DMS 273 treated with DMSO at 0.1 percent for 48 hours (cell line): ENCODE data around the gene WWOX.

Source experiments
- DNase-seq: peaks from one replicate; lab custom pipeline; 2025; lab: John Stamatoyannopoulos, UW

The WWOX gene

DNA sequence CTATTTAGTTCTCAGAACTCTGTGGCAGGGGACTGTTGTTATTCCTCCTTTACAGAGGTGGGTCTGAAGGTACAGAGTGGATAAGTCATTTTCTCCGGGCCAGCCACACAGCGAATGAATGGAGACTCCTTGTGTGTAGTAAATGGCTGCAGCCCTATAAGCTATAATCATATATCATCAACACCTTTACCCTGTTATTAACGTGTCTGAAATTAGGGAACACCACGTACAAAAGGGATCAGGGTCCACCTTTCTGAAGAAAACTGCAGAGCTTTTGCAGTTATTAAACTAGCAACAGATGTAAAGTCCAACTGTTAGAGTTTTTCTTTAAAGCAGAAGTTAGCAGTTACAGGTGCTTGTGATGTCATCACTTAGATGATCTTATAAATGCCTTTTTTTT, 804.4 kb downstream of the WWOX start:
- DNase-seq, result no peak

DNA sequence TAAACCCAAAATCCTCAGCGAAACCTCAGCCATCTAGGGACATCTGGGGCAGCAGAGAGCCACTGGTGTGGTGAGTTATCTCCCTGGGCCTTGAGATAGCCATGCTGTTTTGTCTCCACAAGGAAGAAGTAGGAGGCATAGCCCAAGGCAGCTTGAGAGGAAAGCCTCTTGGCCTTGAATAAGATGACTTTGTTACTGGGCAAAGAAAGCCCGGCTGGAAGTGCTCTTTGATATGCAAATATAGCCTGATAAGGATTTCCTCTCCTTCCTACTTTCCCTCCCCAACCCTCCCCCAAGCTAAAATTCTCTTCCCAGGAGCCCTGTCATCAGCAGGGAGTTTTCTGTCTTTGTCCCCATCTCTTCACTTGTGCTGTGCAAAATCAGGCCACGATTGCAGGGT, 806.7 kb downstream of the WWOX start:
- DNase-seq, result no peak

DNA sequence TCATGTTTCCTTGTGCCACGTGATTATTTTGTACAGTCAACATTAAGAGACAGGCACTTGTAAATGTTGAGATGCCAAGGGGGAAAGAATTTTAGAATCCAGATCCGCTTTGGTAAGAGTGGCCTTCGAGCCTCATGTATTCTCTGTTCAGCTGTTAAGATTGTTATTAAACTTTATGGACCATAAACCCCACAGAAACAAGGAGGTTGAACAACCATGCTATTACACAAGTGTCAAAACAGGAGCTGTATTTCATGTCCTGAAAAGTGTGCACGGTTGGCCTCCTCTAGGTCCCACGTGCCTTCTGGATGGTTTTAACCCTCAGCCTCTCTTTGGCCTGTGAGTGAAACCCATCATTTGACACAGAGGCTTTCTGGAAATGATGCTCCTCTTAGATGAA, 809.8 kb downstream of the WWOX start:
- no peak for DNase-seq

DNA sequence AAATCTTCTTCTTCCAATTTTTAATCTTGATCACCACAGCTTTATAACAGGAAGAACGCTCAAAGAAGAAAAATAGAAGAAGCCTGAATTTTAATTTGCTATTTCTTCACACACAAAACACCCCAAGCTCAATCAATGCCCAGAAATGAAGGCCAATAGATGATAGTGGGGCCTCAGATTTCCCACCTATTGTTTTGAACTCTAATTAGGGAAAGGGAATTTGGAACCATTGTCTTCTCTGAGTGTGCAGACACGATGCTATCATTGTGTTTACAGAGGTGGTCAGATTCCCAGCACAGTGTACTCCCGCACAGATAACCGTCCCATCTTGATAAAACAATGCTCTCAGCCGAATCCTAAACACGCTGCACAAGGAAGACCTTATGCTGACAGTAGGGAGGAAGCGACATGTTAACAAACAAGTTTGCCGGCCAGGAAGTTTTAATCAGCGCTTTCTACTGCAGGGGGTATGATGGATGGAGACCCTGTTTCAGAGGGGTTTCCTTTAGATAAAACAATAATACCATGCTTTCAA, 816.4 kb downstream of the WWOX start:
- no peak for DNase-seq

DNA sequence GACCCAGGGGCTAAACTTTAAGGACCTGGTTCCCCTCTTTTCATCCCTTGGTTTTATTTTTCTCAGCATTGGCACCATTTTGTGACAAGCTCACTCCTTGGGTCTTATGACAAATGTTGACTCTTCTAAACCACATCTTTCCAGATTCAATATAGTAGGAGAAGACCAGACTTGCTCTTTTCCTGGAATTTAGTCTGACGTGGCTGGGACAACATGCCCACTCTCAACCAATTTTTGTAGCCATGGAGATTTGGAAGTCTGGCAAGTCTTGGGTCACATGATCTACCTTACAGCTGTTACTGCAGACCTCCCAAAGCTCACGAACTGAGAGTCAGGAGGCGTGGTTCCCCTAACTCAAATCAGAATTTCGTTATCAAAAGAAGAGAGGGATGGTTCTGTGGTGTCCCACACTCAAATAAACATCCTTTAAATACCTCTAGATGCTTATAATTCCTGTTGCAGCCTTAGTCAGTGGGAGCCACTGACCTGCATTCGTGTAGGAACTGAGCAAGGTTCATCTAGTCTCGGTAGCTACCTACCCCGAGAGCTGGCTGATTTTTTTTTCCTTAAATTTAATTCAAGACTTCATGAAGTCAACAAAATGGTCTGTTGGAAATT, 817.6 kb downstream of the WWOX start:
- no peak for DNase-seq

DNA sequence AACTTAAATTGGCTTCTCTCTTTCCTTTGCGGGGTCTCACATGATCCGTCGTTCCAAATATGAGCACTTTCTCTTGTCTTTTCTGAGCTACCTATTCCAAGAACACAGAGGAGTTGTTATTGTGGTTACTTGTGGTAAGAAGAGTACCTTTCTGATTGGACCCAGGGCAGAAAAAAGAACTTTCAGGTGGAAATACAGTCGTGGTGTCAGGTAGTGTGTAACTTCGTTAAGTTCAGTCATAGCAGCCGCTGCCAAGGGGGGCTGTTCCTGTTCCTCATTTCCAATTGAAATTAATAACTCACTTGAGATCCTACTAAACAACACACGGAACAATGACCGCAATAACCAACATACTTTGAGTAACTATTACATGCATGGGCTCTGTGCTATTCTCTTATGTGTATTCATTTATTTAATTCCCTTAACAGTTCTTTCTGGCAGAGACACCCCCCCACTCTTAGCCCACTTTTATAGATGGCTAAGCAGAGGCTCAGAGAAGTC, 819.4 kb downstream of the WWOX start:
- no peak for DNase-seq

DNA sequence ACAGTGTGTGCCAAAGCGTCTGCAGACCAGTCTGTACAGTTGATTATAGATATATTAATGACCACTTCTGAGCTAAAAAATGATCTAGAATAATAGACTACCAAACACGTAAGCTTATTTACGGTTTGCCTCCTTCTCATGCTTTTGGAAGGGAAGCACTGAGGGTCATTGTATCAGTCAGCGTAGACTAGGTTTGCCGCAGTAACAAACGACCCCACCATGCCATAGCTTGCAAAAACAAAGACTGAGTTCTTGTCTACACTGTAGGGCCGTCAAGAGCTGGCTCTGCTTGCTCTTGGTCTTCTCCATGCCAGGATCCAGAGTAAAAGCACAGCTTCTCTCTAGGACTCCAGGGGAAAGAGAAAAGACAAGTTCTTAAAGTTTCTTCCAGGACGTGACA, 820.4 kb downstream of the WWOX start:
- DNase-seq, result no peak

DNA sequence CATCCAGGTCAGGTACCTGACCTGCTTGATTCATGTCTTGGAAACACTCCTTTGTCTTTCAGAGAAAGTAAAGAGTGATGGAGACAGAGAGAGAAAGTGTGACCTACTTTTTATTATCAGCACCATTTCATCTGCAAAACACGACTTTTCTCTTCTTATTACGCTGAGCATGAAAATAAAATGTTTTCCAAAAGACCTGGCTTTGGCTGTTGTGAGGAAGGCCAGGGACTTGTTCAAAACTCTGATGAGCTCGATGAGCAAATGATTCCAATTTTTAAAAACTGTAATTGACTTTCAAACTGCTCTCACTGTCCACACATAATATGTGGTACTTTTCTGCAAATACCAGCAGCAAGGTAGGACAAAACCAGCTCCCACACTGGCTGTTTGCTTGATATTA, 821.2 kb downstream of the WWOX start:
- no peak for DNase-seq

DNA sequence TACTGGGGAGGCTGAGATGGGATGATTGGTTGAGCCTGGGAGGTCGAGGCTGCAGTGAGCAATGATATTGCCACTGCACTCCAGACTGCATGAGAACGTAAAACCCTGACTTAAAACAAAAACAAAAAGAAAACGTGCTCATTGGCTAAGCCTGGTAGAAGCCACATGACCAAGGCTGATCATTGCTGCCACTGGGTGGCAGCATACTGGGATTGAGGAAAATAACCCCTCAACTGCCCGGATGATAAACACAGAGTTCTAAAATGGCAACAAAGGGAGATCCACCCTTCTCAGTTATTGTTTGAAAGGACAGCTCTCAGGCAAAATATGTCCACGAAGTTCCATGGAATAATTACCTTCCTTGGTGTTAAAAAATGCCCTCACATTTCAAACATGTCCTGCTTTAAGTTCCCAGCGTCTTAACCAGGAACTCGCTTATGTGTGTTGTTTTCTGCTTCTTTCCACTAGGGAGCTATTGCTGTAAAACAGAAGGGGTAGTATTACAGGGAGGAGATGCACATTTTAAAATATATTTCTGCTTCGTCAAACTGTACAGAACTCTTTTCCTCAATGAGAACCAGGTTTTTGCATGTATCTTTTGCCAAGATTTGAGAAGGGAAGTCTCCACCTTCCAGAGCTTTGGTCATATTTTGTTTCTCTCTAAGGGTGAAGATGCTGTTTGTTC, 825.8 kb downstream of the WWOX start:
- no peak for DNase-seq

DNA sequence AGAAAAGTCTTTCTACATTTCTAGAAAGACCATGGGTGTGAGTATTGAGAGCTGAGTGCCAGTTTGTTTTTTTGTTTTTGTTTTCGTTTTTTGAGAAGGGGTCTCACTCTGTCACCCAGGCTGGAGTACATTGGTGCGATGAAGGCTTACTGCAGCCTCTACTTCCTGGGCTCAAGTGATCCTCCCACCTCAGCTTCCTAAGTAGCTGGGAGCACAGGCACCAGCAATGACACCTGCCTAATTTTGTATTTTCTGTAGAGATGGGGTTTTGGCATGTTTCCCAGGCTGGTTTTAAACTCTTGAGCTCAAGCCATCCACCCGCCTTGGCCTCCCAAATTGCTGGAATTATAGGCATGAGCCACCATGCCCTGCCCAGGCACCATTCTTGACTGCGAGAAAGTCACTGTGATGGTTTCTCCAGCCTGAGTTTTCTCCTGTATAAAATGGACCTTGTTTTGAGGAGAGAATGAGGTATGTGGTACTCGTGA, 827.3 kb downstream of the WWOX start:
- DNase-seq, result no peak

DNA sequence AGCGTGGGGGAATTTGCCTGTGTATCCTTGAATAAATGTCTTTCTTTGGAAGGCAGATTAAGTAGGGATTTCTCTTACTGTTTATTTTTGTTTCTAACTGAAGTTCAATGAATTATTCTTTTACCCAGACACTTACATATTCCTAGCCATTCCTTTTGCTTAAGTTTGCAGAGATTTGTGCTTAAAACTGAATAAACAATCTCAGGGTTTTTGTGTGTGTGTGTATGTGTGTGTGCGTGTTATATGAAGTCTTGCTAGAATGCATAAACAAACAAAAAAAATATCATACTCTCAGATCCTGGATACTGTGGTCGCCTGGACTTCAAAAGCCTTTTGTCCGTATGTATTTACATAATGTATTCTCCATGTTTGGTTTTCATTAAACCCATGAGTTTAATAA, 828.3 kb downstream of the WWOX start:
- no peak for DNase-seq

DNA sequence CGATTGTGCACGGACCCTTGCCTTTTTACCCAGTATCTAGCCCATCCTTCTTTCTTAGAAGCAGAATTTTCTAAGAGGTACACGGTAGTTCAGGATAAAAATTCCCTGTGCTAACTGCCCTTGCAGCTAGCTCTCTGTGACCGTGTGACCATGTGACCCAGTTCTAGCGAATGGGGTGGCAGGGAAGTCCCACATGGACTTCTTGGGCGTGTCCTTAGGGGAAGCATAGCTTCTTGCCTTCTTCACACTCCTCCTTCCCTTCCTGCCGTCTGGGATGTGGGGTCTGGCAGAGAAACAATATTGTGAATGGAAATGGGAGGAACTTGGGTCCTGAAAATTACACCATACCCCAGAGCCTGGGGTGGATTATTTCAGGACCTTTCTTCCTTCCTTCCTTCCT, 830.4 kb downstream of the WWOX start:
- no peak for DNase-seq

DNA sequence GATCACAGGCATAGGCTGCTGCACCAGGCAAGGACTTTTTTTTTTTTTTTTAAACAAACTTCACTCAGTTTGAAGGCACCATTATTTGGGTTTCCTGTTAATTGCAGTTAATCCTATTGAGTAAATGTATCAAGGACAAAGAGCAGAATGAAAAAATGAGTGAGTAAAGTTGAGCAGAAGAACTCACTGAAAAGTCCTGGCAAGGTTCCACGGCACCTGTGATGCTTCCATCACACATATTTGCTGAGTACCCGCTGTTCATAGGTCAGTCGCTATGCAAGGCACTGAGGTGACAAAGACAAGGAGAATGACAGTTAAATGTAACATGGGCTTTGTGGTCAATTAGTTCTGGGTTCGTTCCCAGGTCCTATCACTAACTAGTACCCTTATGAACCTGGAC, 831.1 kb downstream of the WWOX start:
- DNase-seq, result no peak

DNA sequence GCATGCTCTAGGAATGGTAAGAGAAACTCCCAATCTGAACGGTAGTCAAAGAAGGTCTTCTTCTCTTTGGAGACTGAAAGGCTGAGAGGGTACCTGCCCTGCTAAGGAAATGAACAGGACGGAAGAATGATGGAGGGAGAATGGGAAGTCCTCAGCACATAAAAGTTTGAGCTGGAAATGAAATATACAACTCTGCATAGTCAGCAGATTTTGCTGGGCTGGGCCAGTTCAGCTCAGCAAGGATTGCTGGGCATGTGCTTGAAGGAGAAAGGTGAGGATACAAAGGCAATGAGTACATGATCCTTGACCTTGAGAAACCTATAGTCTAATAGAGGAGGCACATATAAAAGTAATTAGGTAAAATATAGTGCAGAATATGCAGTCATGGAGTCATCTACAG, 831.8 kb downstream of the WWOX start:
- DNase-seq, result no peak

DNA sequence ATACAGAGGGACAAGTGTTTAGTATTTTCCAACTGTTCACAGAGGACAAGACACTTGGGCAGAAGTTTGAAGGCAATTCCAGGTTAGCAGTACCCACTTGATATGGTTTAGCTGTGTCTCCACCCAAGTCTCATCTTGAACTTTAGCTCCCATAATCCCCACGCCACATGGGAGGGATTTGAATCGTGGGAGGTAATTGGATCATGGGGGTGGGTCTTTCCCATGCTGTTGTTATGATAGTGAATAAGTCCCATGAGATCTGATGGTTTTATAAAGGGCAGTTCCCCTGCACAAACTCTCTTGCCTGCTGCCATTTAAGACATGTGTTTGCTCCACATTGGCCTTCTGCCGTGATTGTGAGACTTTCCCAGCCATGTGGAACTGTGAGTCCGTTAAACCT, 832.2 kb downstream of the WWOX start:
- no peak for DNase-seq

DNA sequence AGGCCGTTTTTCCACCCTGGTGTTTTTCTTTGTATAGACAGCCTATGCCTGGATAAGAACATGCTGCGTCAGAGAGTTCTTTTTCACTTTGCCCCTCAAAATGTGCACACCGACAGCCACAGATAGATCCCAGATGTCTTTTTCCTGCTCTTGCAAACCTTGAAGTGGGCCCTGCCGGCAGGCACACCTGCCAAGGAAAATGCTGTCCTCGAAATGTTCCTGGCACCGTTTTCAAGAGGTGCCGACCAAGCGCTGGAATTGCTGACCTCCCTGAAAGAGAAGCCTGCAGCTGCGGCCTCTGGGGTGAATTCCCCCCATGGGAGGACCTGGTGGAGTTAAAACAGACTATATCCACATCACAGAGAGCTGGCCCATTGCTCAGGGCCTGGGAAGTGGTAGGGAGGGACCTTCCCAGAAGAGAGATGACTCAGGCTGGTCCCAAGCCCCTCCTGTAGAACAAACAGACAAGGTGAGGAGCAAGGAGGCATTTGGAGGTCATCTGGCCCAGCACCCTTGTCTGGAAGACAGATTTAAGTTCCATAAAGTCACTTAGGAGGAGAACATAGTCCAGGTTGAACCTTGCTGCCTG, 833.0 kb downstream of the WWOX start:
- DNase-seq, result no peak

DNA sequence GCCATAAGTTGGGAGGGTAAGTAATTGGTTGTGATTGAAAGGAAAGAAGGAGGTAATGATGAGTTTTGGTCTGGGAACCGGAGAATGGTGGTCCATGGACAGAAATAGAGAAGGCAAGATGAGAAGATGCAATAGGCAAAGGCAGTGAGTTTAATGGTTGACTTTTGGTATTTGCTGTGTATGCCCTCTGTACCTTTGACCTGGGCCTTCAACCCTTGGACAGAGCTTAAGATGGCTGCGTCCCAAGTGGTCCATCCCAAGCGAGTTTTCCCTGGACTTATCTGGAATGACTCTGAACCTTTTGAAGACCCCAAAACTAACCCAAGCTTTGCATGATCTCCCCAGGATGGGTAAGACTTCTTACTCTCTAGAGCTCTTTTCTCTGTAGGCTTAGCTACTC, 836.6 kb downstream of the WWOX start:
- DNase-seq, result no peak

DNA sequence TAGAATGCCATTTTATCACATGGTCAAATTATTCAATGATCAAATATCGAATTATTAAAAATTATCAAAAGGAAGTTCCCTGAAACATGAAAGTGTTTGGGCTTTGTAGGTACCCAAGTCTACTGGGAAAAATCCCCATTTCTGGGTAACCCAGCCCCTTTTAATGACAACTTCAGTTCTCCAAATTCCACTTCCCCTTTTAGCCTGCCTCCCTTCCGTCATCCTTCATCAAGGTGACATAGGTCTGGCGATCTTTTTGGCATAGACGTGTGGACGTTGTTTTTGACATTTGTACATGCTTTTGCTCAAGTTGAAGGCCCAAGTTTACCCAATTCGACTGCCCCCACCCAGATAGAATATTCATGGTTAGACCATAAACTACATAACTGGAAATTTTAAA, 840.1 kb downstream of the WWOX start:
- no peak for DNase-seq

DNA sequence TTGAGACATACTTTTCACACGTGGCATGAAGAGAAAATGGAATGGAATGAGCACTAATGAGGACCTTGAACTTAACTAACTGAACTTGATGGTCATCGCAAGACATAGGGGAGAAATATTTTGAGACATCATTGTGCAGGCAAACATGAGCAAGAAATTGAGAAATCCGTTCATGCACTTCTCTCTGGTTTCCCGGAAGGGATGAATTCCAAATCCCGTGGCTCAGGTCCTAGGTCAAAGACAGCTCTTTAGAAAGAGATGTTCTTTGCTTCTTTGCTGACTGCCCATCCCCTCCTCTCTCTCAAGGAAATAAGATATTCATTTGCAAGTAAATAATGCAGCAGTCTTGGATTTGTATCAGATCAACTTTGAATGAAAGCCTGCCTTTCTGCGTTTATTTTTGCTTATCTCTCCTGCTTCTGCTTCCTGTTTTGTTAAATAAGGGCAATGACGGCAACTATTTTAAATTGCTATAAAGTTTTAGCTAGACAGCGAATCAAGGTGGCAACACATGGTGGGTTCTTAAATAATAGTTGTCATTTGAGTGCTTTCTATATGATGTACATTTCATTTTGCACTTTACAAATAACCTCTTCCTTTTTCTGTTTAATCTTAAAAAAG, 843.3 kb downstream of the WWOX start:
- DNase-seq, result no peak

DNA sequence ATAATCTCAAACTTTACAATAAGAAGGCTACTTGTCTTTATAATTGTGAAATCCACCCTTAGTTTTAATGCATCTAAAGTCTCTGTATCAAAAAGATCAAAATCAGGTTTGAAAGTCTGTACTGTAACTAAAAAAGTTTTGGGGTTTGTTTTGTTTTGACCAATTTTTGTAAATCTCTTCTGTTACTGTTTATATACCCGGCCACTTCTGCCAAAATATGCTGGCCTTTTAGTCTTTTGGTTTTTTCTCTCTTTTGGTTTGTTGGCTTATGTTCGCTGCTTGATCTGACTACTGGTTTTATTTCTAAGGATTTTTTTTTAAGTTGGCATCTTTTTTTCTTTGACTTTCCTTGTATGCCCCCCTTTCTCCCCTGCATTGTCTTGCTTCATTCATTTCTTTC, 845.9 kb downstream of the WWOX start:
- no peak for DNase-seq

DNA sequence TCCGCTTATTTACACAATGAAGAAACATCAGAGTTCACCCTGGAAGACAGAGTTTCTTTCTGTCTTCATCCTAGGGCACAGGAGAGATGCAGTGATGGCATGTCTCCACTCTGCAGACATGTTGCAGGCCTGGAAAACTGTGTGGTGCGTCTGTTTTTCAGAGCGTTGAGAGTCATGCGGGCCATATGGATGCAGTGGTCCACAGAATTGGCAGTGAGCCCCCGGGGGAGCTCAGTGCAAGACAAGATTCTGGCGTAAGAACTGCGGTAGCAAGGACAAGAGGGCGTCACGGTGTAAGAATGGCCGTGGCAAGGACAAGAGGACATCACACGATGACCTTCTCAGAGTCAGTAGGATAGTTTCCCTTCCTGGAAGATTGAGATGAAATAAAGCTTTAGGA, 847.1 kb downstream of the WWOX start:
- no peak for DNase-seq

DNA sequence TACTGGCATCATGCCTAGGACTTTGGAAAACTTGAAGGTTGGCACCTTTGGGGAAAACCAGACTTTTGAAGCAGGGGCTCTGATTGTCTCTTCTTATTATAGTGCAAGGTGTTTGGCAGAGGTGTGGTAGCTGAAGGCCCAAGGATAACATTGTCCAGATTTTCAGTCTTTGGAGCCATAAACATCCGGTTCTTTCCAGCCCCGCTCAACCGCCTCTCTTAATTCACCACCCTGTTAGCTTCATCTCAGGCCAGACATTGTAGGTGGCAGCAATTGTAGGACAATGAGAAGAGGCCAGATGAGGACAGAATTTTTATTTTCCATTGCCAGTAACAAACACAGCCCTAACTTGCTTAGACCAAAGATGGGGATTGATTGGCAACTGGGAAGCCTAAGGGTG, 851.3 kb downstream of the WWOX start:
- DNase-seq, result no peak

DNA sequence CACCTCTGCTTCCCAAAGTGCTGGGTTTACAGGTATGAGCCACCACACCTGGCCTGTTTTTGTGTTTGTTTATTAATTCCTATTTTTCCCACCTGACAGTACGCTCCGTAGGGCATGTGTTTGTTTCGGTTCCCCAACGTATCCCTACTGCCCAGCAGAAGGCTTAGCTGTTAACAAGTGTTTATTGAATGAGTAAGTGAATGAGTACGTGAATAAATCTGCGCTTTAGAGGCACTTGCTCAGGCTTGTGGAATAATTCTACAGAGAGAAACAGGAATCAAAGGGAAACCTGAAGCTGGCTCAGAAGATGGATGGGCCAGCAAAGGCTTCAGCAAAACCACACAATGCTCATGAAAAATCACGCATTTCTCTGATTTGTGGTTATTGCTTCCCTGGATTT, 853.2 kb downstream of the WWOX start:
- no peak for DNase-seq
